ENCODE data around the gene ANKRD24.

Gene ANKRD24

GRCh38 chr19:4149518-4150288, 32.8 kb upstream of the ANKRD24 start:
- TF ChIP-seq, protein P1, sequence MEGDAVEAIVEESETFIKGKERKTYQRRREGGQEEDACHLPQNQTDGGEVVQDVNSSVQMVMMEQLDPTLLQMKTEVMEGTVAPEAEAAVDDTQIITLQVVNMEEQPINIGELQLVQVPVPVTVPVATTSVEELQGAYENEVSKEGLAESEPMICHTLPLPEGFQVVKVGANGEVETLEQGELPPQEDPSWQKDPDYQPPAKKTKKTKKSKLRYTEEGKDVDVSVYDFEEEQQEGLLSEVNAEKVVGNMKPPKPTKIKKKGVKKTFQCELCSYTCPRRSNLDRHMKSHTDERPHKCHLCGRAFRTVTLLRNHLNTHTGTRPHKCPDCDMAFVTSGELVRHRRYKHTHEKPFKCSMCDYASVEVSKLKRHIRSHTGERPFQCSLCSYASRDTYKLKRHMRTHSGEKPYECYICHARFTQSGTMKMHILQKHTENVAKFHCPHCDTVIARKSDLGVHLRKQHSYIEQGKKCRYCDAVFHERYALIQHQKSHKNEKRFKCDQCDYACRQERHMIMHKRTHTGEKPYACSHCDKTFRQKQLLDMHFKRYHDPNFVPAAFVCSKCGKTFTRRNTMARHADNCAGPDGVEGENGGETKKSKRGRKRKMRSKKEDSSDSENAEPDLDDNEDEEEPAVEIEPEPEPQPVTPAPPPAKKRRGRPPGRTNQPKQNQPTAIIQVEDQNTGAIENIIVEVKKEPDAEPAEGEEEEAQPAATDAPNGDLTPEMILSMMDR (conservative IDR thresholded peaks at IDR 0.05; ENCODE audit: low read depth, low read length), result no peak
- Histone ChIP-seq H3K27ac (no peak overlapping the region), H3K4me3 (IDR thresholded peaks at IDR 0.05; ENCODE audit: insufficient read depth, low read depth, low read length) (no peak overlapping the region), H4K20me1 (ENCODE audit: insufficient read depth) (no peaks in the 10 kb centered on the region), H3K4me2 (no peak overlapping the region), H2AFZ (ENCODE audit: low read depth) (no peak overlapping the region), H3K36me3 (ENCODE audit: insufficient read depth) (no peaks in the 10 kb centered on the region), H3K4me1 (ENCODE audit: low read depth, poor library complexity, severe bottlenecking) (peaks cover 8% of the 10 kb centered on the region), H3K79me2 (ENCODE audit: insufficient read depth, low read depth) (no peaks in the 10 kb centered on the region), H3K27me3 (ENCODE audit: insufficient read depth, low read depth) (peaks cover 91% of the 10 kb centered on the region), H3K9ac (no peak overlapping the region)

DNA sequence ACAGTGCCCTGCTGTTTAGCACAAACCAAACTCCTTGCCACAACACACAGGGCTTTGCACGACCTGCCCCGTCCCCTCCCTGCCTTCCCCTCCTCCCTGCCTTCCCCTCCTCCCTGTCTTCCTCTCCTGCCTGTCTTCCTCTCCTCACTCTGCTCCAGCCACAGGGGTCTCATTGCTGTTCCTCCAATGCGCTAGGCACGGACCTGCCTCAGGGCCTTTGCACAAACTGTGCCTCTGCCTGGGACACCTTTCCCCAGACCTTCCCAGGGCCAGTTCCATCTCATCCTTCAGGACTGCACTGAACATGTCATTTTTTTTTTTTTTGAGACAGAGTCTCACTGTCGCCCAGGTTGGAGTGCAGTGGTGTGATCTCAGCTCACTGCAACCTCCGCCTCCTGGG, 30.9 kb upstream of the ANKRD24 start:
- H2AFZ ChIP-seq (ENCODE audit: low read depth), result no peak overlapping the region
- TF ChIP-seq, protein P1 (conservative IDR thresholded peaks at IDR 0.05; ENCODE audit: low read depth, low read length), result no peak
- no peak overlapping the region for H3K9ac ChIP-seq
- H3K4me2 ChIP-seq, result no peak overlapping the region
- peaks cover 8% of the 10 kb centered on the region for H3K4me1 ChIP-seq (ENCODE audit: low read depth, poor library complexity, severe bottlenecking)
- H4K20me1 ChIP-seq (ENCODE audit: insufficient read depth), result no peaks in the 10 kb centered on the region
- H3K27me3 ChIP-seq (ENCODE audit: insufficient read depth, low read depth), result peaks cover 93% of the 10 kb centered on the region
- no peak overlapping the region for H3K27ac ChIP-seq
- H3K79me2 ChIP-seq (ENCODE audit: insufficient read depth, low read depth), result no peaks in the 10 kb centered on the region
- no peaks in the 10 kb centered on the region for H3K36me3 ChIP-seq (ENCODE audit: insufficient read depth)
- H3K4me3 ChIP-seq (IDR thresholded peaks at IDR 0.05; ENCODE audit: insufficient read depth, low read depth, low read length), result no peak overlapping the region

DNA sequence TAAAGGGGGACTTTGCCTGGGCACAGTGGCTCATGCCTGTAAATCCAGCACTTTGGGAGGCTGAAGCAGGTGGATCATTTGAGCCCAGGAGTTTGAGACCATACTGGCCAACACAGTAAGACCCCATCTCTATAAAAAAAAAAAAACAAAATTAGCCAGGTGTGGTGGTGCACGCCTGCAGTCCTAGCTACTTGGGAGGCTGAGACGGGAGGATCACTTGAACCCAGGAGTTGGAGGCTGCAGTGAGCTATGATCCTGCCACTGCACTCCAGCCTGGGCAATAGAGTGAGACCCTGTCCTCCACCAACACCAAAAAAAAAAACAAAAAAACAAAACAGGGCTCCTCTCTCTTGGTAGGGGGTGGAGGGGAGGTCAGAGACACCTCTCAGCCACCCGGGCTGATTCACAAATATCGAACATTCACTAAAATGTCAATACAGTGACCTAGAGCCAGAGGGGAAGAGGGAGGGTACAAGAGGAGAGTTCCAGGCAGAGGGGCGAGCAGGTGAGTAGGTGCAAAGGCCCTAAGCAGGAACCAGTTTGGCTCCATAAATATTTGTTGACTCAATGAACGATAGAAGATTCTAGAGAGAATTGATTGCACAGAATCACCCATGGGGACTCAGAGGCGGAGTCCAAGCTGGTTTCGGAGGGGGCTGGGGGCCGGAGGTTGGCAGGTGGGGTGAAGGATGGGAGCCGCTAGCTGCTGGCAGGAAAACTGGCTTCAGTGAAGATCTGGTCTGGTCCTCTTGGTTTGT, 30.1 kb upstream of the ANKRD24 start:
- no peak overlapping the region for H3K27ac ChIP-seq
- H3K27me3 ChIP-seq (ENCODE audit: insufficient read depth, low read depth), result peaks cover 97% of the 10 kb centered on the region
- peaks cover 8% of the 10 kb centered on the region for H3K4me1 ChIP-seq (ENCODE audit: low read depth, poor library complexity, severe bottlenecking)
- H3K9ac ChIP-seq, result no peak overlapping the region
- H3K4me2 ChIP-seq, result no peak overlapping the region
- no peak overlapping the region for H2AFZ ChIP-seq (ENCODE audit: low read depth)
- no peaks in the 10 kb centered on the region for H3K36me3 ChIP-seq (ENCODE audit: insufficient read depth)
- TF ChIP-seq, protein P1 (conservative IDR thresholded peaks at IDR 0.05; ENCODE audit: low read depth, low read length), result no peak
- H3K4me3 ChIP-seq (IDR thresholded peaks at IDR 0.05; ENCODE audit: insufficient read depth, low read depth, low read length), result no peak overlapping the region
- no peaks in the 10 kb centered on the region for H4K20me1 ChIP-seq (ENCODE audit: insufficient read depth)
- no peaks in the 10 kb centered on the region for H3K79me2 ChIP-seq (ENCODE audit: insufficient read depth, low read depth)

DNA sequence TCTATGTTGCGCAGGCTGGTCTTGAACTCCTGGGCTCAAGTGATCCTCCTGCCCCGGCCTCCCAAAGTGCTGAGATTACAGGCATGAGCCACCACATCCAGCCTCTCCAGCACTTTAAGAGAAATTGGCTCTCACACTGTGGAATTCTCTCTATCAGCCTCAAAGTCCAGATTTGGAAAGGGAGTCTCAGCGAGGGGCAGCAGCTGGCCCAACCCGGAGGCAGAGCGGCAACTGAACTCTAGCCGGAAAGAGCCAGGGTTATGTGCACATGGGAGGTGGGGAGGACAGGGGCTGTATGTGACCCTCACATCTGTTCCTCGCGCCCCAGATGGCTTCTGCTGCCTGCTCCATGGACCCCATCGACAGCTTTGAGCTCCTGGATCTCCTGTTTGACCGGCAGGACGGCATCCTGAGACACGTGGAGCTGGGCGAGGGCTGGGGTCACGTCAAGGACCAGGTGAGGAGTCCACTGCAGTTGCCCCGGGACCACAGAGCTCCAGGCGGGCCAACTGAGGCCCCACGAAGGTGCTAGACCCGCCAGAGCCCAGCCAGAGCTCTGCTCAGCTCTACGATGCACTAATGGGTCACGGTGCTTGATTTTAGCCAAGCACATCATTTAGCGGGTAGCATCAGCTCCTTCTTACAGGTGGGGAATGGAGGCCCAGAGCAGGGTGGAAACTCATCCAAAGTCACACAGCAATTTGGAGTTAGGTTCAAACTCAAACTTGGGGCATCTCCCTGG, 27.7 kb upstream of the ANKRD24 start:
- H3K4me1 ChIP-seq (ENCODE audit: low read depth, poor library complexity, severe bottlenecking), result peaks cover 8% of the 10 kb centered on the region
- no peaks in the 10 kb centered on the region for H3K36me3 ChIP-seq (ENCODE audit: insufficient read depth)
- H2AFZ ChIP-seq (ENCODE audit: low read depth), result no peak overlapping the region
- H3K4me2 ChIP-seq, result no peak overlapping the region
- H3K27ac ChIP-seq, result no peak overlapping the region
- TF ChIP-seq, protein P1 (conservative IDR thresholded peaks at IDR 0.05; ENCODE audit: low read depth, low read length), result no peak
- H3K9ac ChIP-seq, result no peak overlapping the region
- no peaks in the 10 kb centered on the region for H3K79me2 ChIP-seq (ENCODE audit: insufficient read depth, low read depth)
- H3K4me3 ChIP-seq (IDR thresholded peaks at IDR 0.05; ENCODE audit: insufficient read depth, low read depth, low read length), result no peak overlapping the region
- H3K27me3 ChIP-seq (ENCODE audit: insufficient read depth, low read depth), result peaks cover 95% of the 10 kb centered on the region
- no peaks in the 10 kb centered on the region for H4K20me1 ChIP-seq (ENCODE audit: insufficient read depth)

Data from KMS-11 (cell line).